GM18498 (cell line): Measurements from ENCODE around the gene ITFG1.
A peak's percentile ranks its signal among the peaks of the same experiment; 100 is the strongest.

Experiments
- ATAC-seq: cut with Tn5 transposase; IDR thresholded peaks from one replicate; pipeline ENCODE4 v1.9.1; 2021; ENCODE audit warnings: mild to moderate bottlenecking, moderate library complexity; ENCODE audit not compliant: unreplicated experiment

ITFG1 gene

GRCh38 chr16:47460711-47461597 lies at the start of gene ITFG1, which contains the start of gene PHKB:
Gene ITFG1, minus strand, starts transcription at chr16:47461063. Its CDS starts 18 bp downstream, at chr16:47461045.
Gene PHKB, plus strand, starts transcription at chr16:47461331. Its CDS starts 20 bp downstream, at chr16:47461351.
- ATAC-seq: peak; percentile 80

GRCh38 chr16:47507701-47508100 lies 46.8 kb upstream of the ITFG1 start:
- ATAC-seq: no peak

GRCh38 chr16:47506800-47507199 lies 45.9 kb upstream of the ITFG1 start:
- no peak for ATAC-seq

- no peak for ATAC-seq
Observed at GRCh38 chr16:47504599-47504998, 43.7 kb upstream of the ITFG1 start.

GRCh38 chr16:47503936-47504335 lies 43.1 kb upstream of the ITFG1 start:
- no peak for ATAC-seq

- ATAC-seq: no peak
Observed at GRCh38 chr16:47499700-47500264, 38.9 kb upstream of the ITFG1 start.

GRCh38 chr16:47499080-47499699 lies 38.3 kb upstream of the ITFG1 start:
- no peak for ATAC-seq

GRCh38 chr16:47493381-47494337 lies 32.8 kb upstream of the ITFG1 start:
- ATAC-seq: peak; percentile 45

- peak; percentile 76 for ATAC-seq
Observed at GRCh38 chr16:47492428-47493377, 31.8 kb upstream of the ITFG1 start.

GRCh38 chr16:47492036-47492427 lies 31.2 kb upstream of the ITFG1 start:
- ATAC-seq: no peak

- no peak for ATAC-seq
Observed at GRCh38 chr16:47490471-47490870, 29.6 kb upstream of the ITFG1 start.

- no peak for ATAC-seq
Observed at GRCh38 chr16:47488051-47488450, 27.2 kb upstream of the ITFG1 start.

- peak; percentile 55 for ATAC-seq
Observed at GRCh38 chr16:47486856-47487255, 26.0 kb upstream of the ITFG1 start.

GRCh38 chr16:47483616-47484015 lies 22.8 kb upstream of the ITFG1 start:
- ATAC-seq: no peak

- no peak for ATAC-seq
Observed at GRCh38 chr16:47481698-47482374, 21.0 kb upstream of the ITFG1 start.

- peak; percentile 53 for ATAC-seq
Observed at GRCh38 chr16:47480410-47480809, 19.5 kb upstream of the ITFG1 start.

- ATAC-seq: no peak
Observed at GRCh38 chr16:47477679-47478078, 16.8 kb upstream of the ITFG1 start.

- ATAC-seq: no peak
Observed at GRCh38 chr16:47476654-47477345, 15.9 kb upstream of the ITFG1 start.
